Suppressor macrophage treated with lipopolysaccharide for 4 hours (primary cell): ENCODE data around the gene LRRC37A.
A peak's percentile ranks its signal among the peaks of the same experiment; 100 is the strongest.
"Not testable (repeated sequence)": the region's sequence is repeated elsewhere in the genome, so short reads cannot be mapped to it uniquely, and the experiment has no call there.

ENCODE experiments used
- DNase-seq: peaks from one replicate; pipeline ENCODE4 v3.0.0-alpha.2; 2020

LRRC37A gene

GRCh38 chr17:46290906-46291546, 3.9 kb upstream of the LRRC37A start:
- DNase-seq = peak; percentile 66

- DNase-seq = not testable (repeated sequence)
Observed at GRCh38 chr17:46291618-46292017, 3.3 kb upstream of the LRRC37A start.

- DNase-seq = not testable (repeated sequence)
Observed at GRCh38 chr17:46341220-46341619, 46.3 kb downstream of the LRRC37A start.

GRCh38 chr17:46342131-46342530, 47.2 kb downstream of the LRRC37A start:
- not testable (repeated sequence) for DNase-seq

- not testable (repeated sequence) for DNase-seq
Observed at GRCh38 chr17:46348345-46348744, 53.4 kb downstream of the LRRC37A start.

GRCh38 chr17:46349060-46349459, 54.1 kb downstream of the LRRC37A start:
- not testable (repeated sequence) for DNase-seq

GRCh38 chr17:46353856-46354255, 58.9 kb downstream of the LRRC37A start:
- DNase-seq = not testable (repeated sequence)

GRCh38 chr17:46361145-46361735, 66.3 kb downstream of the LRRC37A start:
- not testable (repeated sequence) for DNase-seq

GRCh38 chr17:46361755-46362154, 66.8 kb downstream of the LRRC37A start, which contains the start of gene ARL17B:
ARL17B (minus strand) TSS chr17:46361766; CDS start chr17:46358397, 3,369 bp downstream.
- DNase-seq = not testable (repeated sequence)

GRCh38 chr17:46367520-46367919, 72.6 kb downstream of the LRRC37A start:
- DNase-seq = not testable (repeated sequence)

- not testable (repeated sequence) for DNase-seq
Observed at GRCh38 chr17:46372236-46373229, 77.6 kb downstream of the LRRC37A start.

GRCh38 chr17:46373418-46373817, 78.5 kb downstream of the LRRC37A start:
- DNase-seq = not testable (repeated sequence)

- not testable (repeated sequence) for DNase-seq
Observed at GRCh38 chr17:46383118-46383517, 88.2 kb downstream of the LRRC37A start.

GRCh38 chr17:46385491-46385890, 90.6 kb downstream of the LRRC37A start:
- DNase-seq = not testable (repeated sequence)
